A673 (cell line): ENCODE measurements around the gene NTNG1.

Experiments used
- CTCF ChIP-seq: fragments of 300-800, 200-600 bp; sonication (generic); conservative IDR thresholded peaks from 2 replicates; pipeline ENCODE4 v1.5.1; 2017; ENCODE audit warnings: low read depth, mild to moderate bottlenecking, antibody characterized with exemption, low read length, moderate library complexity, mixed read lengths
- EZH2 ChIP-seq: fragments of 200-600 bp; sonication (generic); IDR thresholded peaks from 2 replicates; pipeline ENCODE4 v1.6.1; 2017; ENCODE audit warnings: borderline replicate concordance, low read depth, mild to moderate bottlenecking, mixed read lengths, antibody characterized with exemption, low read length; ENCODE audit not compliant: poor library complexity, severe bottlenecking

DNA sequence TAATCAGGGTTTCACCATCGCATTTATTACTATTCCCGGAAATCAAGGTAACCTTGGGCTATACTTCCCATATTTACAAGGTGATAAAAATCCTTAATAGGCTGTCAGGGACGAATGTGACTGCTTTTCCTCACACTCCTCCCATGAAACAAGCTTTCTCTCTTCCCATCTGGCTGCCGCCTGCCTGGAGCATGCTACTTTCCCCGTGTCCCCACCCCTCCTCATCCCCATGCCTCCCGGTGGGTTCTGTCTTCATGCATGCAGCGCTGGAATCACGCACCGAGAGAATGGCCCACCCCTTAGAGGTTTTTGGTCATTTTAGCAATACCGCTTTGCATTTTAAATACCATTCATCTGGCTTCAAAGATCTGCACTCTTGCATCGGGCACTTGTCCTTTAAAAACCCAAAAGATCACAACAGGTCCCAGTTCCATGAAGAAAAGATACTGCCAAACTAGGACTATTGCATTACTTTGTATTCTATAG, 339.1 kb downstream of the NTNG1 start:
- TF ChIP-seq CTCF (no peak), EZH2 (no peak)
